NOMO-1 treated with DMSO at 0.1 percent for 48 hours (cell line): ENCODE measurements around the gene INO80D.
"Not testable (repeated sequence)": the region's sequence is repeated elsewhere in the genome, so short reads cannot be mapped to it uniquely, and the experiment has no call there.

Source experiments
- DNase-seq: peaks from one replicate; lab custom pipeline; 2025; ENCODE audit not compliant: unreplicated experiment; lab: John Stamatoyannopoulos, UW

INO80D gene

DNA sequence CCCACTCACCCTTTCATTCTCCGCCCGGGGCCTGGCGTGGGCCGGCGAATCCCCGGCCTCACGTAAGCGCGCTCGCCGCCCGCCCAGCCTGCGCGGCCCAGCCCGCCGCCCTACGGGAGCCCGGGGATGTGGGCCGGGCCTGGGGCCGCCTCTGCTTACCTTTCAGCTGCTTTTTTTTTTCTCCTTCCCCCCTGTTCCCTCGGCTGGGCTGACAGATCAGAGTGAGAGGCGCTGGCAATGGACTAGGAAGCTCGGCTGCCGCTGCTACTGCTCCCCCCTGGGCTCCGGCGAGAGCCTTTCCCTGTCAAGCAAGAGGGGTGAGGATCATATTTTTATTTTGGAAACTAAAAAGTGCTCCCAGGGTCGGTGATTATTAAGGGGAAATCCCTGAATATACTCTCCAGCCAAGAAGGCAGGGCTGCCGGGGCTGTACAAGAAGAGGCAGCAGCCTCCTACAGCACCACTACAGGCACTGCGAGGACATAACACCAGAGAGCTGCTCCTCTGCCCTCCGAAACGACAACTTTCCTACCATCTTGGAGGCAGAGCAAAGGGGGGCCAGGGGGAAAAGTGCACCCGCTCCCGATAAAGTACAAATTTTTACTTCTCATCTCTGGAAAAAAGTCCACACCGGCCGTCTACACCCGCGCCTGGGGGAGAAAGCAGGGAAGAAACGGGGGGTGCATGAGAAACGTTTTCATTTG, at the start of gene INO80D:
Gene INO80D (minus strand): TSS at position 433 of the 704 bp plus-strand sequence. CDS start 23,158 bp downstream, outside the sequence.
- DNase-seq: peak; percentile 86

- peak; percentile 4 for DNase-seq
Observed at GRCh38 chr2:206127656-206128055, 41.7 kb upstream of the INO80D start.

GRCh38 chr2:206125901-206126300, 39.9 kb upstream of the INO80D start:
- DNase-seq: no peak

- not testable (repeated sequence) for DNase-seq
Observed at GRCh38 chr2:206122569-206122968, 36.6 kb upstream of the INO80D start.

GRCh38 chr2:206116278-206116677, 30.3 kb upstream of the INO80D start:
- no peak for DNase-seq

DNA sequence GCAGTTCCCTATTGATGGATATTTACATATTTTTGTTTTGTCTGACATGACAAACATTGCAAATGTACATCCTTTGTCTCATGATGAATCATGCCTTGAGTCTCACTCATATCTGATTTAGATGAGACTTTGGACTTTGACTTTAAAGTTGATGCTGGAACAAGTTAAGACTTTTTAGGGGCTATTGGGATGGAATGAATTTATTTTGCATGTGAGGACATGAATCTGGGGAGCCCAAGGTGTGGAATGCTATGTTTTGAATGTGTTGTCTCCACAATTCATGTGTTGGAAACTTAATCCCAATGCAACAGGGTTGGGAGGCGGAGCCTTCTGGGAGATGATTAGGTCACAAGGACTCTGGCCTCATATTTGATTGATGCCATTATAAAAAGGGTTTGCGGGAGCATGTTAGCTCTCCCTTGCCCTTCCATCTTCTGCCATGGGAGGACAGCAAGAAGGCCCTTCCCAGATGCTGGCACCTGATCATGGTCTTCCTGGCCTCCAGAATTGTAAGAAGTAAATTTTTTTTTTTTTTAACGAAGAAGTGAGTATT, 29.1 kb upstream of the INO80D start:
- no peak for DNase-seq

DNA sequence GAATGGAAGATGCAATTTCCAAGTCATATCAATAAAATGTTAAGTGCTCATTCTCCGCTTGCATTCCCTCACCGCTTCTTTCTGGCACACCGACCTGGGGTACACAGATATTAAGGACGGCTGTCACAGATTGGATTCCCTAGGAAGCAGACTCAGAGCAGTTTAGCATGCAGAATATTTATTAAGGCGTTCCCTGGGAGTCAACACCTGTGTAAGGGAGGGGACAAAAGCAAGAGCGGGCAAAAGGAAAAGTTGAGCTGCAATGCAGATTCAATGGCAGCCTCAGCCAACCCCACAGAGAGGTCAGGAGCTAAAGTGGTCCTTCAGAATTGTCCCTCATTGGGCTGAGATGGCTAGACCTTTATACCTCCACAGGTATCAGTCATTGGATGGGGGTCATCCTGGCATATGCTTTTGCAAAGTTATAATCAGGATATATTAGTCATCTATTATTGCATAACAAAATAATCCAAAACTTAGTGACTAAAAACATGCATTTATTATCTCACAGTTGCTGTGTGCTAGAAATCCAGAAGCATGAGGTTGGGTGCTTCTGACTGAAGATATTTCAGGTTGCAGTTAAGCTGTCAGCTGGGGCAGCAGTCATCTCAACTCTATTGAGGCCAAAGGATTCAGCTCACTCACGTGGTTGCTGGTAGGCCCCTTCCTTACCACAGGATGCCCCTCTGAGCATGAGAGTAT, 27.0 kb upstream of the INO80D start:
- DNase-seq: no peak

DNA sequence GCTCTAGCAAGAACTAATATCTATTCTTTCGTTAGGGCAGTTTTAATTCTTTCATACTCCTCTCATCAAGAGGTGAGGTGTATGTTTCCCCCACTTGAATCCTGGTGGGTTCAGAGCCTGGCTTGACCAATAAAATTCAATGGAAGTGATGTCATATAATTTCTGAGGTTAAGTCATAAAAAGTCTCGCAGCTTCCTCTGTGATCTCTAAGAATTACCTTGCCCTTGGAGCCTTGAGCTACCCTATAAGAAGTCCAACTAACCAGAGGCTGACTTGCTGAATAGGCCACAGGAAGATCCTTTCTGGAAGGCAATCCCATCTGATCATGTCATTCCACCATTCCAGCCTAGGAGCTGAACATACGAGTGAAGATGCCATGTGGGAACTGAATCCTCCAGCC, 26.1 kb upstream of the INO80D start:
- no peak for DNase-seq

- DNase-seq: no peak
Observed at GRCh38 chr2:206108713-206109112, 22.7 kb upstream of the INO80D start.

DNA sequence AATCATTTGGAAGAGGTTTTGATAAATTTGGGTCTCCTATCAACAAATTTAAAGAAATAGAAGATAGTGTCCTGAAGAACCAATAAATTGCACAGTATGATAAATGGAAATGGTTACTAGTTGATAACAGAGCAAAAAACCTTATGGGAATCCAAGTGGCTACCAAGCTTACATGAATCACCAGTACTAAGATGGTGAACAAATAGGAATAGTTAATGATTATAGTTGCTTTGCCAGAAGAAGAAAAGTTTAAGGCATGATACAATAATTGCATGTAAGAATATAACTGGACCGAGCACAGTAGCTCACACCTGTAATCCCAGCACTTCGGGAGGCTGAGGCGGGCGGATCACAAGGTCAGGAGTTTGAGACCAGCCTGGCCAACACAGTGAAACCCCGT, 19.6 kb upstream of the INO80D start:
- no peak for DNase-seq

DNA sequence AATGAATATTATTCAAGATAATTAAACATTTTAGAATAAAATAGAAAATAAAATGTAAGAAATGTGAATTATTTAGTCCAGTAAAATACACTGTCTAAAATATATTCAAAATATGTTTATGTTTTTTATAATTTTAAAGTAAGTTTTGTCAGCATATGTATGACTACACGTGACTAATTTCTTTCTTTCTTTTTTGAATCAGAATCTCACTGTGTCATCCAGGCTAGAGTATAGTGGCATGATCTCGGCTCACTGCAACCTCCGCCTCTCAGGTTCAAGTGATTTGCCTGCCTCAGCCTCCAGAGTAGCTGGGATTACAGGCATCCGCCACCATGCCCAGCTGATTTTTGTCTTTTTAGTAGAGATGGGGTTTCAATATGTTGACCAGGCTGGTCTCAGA, 19.1 kb upstream of the INO80D start:
- no peak for DNase-seq

GRCh38 chr2:206098872-206099271, 12.9 kb upstream of the INO80D start:
- peak; percentile 51 for DNase-seq

GRCh38 chr2:206098471-206098870, 12.5 kb upstream of the INO80D start:
- DNase-seq: no peak

- DNase-seq: no peak
Observed at GRCh38 chr2:206096876-206097275, 10.9 kb upstream of the INO80D start.

DNA sequence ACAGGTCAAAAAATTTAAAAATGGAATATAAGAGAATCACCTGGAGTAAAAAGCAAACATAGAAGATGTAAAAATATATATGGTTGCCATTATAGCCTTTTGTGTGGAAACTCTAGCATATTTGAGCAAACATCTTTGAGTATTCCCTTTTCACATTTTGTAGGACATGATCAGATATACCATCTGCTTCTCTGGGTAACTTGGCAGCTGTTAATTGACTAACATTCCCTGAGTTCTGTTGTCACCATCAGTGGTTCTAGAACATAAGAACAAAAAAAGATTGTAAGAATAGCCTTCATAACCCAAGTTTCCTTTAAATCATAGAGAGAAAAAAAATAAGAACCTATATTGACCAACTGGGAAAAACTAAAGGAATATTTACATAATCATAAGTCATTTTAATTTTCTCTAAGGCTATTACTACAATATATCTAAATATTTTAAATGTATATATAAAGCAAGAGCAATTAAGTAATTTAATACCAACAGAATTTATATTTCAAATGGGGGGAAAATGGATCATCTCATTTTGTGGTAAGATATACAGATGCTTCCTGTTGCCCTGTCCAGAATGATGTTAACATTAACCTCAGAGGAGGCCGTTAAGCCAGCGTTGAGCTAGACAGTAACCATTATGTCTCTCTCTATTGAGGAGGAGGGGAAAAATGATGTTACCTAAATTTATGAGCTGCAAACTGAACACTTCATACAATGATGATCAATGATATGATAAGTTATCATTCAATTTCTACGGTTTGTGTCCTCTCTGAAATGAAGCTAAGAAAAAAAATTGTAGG, 9.8 kb upstream of the INO80D start:
- peak; percentile 74 for DNase-seq

GRCh38 chr2:206092297-206092696, 6.3 kb upstream of the INO80D start:
- DNase-seq: no peak

DNA sequence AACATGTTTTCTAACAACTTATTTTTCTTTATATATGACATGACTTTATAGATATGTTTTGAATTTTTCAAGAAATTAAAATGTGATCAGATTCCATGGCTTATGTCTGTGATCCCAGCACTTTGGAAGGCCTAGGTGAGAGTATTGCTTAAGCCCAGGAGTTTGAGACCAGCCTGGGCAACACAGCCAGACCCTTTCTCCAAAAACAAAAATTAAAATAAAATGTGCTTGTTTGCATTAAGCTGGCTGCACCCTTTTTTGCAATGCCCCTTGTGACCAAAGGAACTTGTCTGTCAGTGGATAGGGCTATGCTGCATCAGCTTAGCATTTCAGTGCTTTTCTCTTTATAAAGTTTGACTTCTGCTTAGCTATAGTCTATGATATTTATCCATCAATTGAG, 2.3 kb upstream of the INO80D start:
- no peak for DNase-seq

DNA sequence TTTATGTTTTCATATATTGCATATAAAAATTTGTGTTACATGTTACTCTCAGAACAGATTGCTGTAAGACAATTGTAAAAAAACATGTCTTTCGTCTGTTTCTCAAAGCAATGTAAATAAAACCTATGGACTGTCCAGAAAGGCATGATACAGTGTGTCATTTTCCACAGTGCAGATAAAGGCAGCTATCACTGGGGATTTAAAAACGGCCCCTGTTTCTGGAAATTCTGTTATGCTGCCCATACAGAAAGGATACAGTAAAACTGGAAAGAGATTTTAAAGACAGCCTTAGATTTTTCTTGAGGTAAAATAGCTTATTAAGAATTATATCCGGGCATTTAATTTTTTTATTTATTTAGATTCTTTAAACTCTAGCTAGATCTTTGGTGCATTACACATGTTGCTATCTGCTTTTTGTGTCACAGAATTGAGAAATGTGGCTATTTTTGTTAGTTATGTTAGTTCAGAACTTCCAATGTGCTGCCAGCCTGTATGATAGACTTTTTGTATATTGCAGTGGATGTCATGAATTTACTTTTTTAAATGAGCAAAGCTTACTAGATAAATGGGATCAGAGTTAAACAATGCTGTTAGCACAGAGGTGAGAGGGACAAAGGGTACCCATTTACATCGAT, 859 bp upstream of the INO80D start:
- peak; percentile 14 for DNase-seq

GRCh38 chr2:206084870-206085741, 868 bp downstream of the INO80D start:
- DNase-seq: peak; percentile 18

- peak; percentile 18 for DNase-seq
Observed at GRCh38 chr2:206084439-206084869, 1.5 kb downstream of the INO80D start.
